ENCODE data around the gene CARD6. TPM values are rescaled to one million over a fixed set of nuclear protein-coding genes. Genes with fewer than 3 reads are reported as not detected.
A peak's percentile ranks its signal among the peaks of the same experiment; 100 is the strongest.

The CARD6 gene
- total and polyA plus RNA-seq, 2 of the 4 experiments (the other 2 are of a cell fraction): 1.8 to 4.3 TPM

GRCh38 chr5:40834849-40835787 is 6.0 kb upstream of the CARD6 start, which contains the start of gene RPL37:
TSS of gene RPL37 (minus strand) at chr5:40835222. CDS start at chr5:40835185, 37 bp downstream.
- ATAC-seq (ENCODE audit: low read depth) (peak; percentile 97), DNase-seq (peak; percentile 97)
- Histone ChIP-seq H2BK120ac (ENCODE audit: low read depth, low read length) (peak within 1 kb of the TSS; percentile 66; the same call in 1 of the 2 replicates), H3K56ac (ENCODE audit: extremely low read depth, insufficient read depth, low read length) (peak within 1 kb of the TSS; percentile 98), H3K4ac (ENCODE audit: low read depth, low read length) (peak within 1 kb of the TSS; percentile 99), H2AFZ (replicated peaks; ENCODE audit: low read length, poor library complexity) (peak within 1 kb of the TSS; percentile 100), H4K20me1 (ENCODE audit: insufficient read depth, low read length) (peaks cover 48% of the 10 kb centered on the region), H4K91ac (ENCODE audit: insufficient read depth, low read depth, low read length) (peak within 1 kb of the TSS; percentile 98), H2AK9ac (replicated peaks; ENCODE audit: low read depth, low read length, poor library complexity) (peak within 1 kb of the TSS; percentile 97), H2AK5ac (ENCODE audit: low read depth, low read length) (peak within 1 kb of the TSS; percentile 99), H3K9me3 (ENCODE audit: control insufficient read depth, insufficient read depth, low read length) (no peaks in the 10 kb centered on the region), H3K14ac (replicated peaks; ENCODE audit: low read depth, low read length) (peak within 1 kb of the TSS; percentile 99), H3K23ac (ENCODE audit: low read depth, low read length) (peak within 1 kb of the TSS; percentile 96), H4K5ac (ENCODE audit: low read depth, low read length) (peak within 1 kb of the TSS; percentile 93), H3K4me3 (ENCODE audit: insufficient read depth, low read depth, low read length) (peak within 1 kb of the TSS; percentile 74), H3K18ac (ENCODE audit: low read depth, low read length) (peak within 1 kb of the TSS; percentile 66), H2BK20ac (ENCODE audit: low read depth, low read length) (0 out of 2 replicates have a peak within 1 kb of the TSS, but pooled peaks have one; percentile 14), H3K79me1 (ENCODE audit: low read depth in 1 of 2, low read length in 2 of 2) (peaks cover 9 to 54% of the 10 kb centered on the region in 2 experiments; a peak in 3 of 4 replicates), H3K4me1 (ENCODE audit: control insufficient read depth, insufficient read depth, low read length) (peaks cover 2% of the 10 kb centered on the region; the same call in 1 of the 2 replicates), H4K8ac (ENCODE audit: low read depth in 2 of 2, low read length in 2 of 2) (peak within 1 kb of the TSS; percentile 97 to 100), H2BK5ac (ENCODE audit: low read depth, low read length, poor library complexity, severe bottlenecking) (peak within 1 kb of the TSS; percentile 89), H3K27ac (ENCODE audit: insufficient read depth, low read length) (peak within 1 kb of the TSS; percentile 89), H3K27me3 (ENCODE audit: control insufficient read depth, insufficient read depth, low read length) (no peaks in the 10 kb centered on the region), H3K9ac (ENCODE audit: low read depth, low read length) (peak within 1 kb of the TSS; percentile 95), H2BK15ac (ENCODE audit: low read depth, low read length) (peak within 1 kb of the TSS; percentile 85; the same call in 1 of the 3 replicates), H3K4me2 (ENCODE audit: low read depth, low read length) (peak within 1 kb of the TSS; percentile 98), H3K36me3 (ENCODE audit: control insufficient read depth, insufficient read depth, low read length) (peaks cover 36% of the 10 kb centered on the region), H3K9me1 (ENCODE audit: insufficient read depth, low read length) (0 out of 2 replicates have a peak, but pooled peaks cover 2% of the 10 kb centered on the region)
- intact Hi-C loops (cut with micrococcal nuclease): loop anchor here (2.0 to 5.0 kb wide), 2 partner anchors 80 to 1413 kb away; partner anchors contain the start of genes DAB2 and TTC33
- TSS peak; percentile 98 for BruUV-seq (replicated peaks)
- CTCF ChIA-PET: no interaction called here
- dilution Hi-C loops (cut with HindIII; ENCODE audit: low sequenced_read_pairs, unreplicated experiment): no loop called here
- POLR2A ChIA-PET (ENCODE audit: unreplicated experiment): interaction anchor here (0.6 kb wide), 1 partner anchor 145 kb away, joined by 3 read pairs; no protein-coding TSS in a partner anchor
- in situ Hi-C loops (cut with MboI; ENCODE audit: low sequenced_read_pairs): no loop called here
- 1% methylated on average over 28 of the region's 61 CpGs; no CpG with 5 or more reads in 1 of the 2 experiments for WGBS, 2 experiments (ENCODE audit: extremely low coverage in 2 of 2, insufficient read length in 1 of 2)
- TF ChIP-seq CHD1 (IDR thresholded peaks at IDR 0.05; ENCODE audit: low read depth, low read length) (no peak), CTCF (conservative IDR thresholded peaks at IDR 0.05; ENCODE audit: low read depth, low read length) (no peak), CEBPB (IDR thresholded peaks at IDR 0.05; ENCODE audit: low read depth, low read length) (no peak), MAFK (IDR thresholded peaks at IDR 0.05; ENCODE audit: low read depth, low read length) (no peak), BHLHE40 (IDR thresholded peaks at IDR 0.05; ENCODE audit: low read depth, low read length) (0 out of 2 replicates have a peak, but pooled peaks have one; percentile 16), RAD21 (IDR thresholded peaks at IDR 0.05; ENCODE audit: low read length) (no peak; the same call in 1 of the 2 replicates), SMC3 (IDR thresholded peaks at IDR 0.05; ENCODE audit: low read depth, low read length) (no peak), MAZ (IDR thresholded peaks at IDR 0.05; ENCODE audit: borderline replicate concordance, low read depth, low read length) (peak; percentile 86), RFX5 (IDR thresholded peaks at IDR 0.05; ENCODE audit: low read depth, low read length) (no peak), FOS (IDR thresholded peaks at IDR 0.05; ENCODE audit: low read depth, low read length) (0 out of 2 replicates have a peak, but pooled peaks have one; percentile 29), MXI1 (IDR thresholded peaks at IDR 0.05; ENCODE audit: borderline replicate concordance, low read depth, low read length) (peak; percentile 70; the same call in 1 of the 2 replicates), POLR2A (IDR thresholded peaks at IDR 0.05; ENCODE audit: low read depth, low read length) (peak; percentile 98), ELK1 (IDR thresholded peaks at IDR 0.05; ENCODE audit: borderline replicate concordance, low read depth, low read length) (0 out of 2 replicates have a peak, but pooled peaks have one; percentile 23), RCOR1 (IDR thresholded peaks at IDR 0.05; ENCODE audit: insufficient replicate concordance, low read length) (no peak)

Measured in IMR-90 (cell line).